Body of pancreas (tissue), 4 donors: Measurements from ENCODE around the gene MAP4K2.

Experiments
- POLR2A ChIP-seq, 3 donors: fragments of 450-650 bp; IDR thresholded peaks; one replicate each; pipeline ENCODE4 v1.6.1; 2016; ENCODE audit warnings: antibody characterized with exemption in 3 of 3, mild to moderate bottlenecking in 2 of 3
- TF ChIP-seq, protein P1 (sequence below), 7 experiments: fragments of 450-650 bp in 4 of 7; fragments of 200-600 bp in 3 of 7; sonication (generic) in 3 of 7; IDR thresholded peaks; one replicate each; pipeline ENCODE4 v1.5.1; 2016 to 2019; ENCODE audit warnings: antibody characterized with exemption in 7 of 7

DNA sequence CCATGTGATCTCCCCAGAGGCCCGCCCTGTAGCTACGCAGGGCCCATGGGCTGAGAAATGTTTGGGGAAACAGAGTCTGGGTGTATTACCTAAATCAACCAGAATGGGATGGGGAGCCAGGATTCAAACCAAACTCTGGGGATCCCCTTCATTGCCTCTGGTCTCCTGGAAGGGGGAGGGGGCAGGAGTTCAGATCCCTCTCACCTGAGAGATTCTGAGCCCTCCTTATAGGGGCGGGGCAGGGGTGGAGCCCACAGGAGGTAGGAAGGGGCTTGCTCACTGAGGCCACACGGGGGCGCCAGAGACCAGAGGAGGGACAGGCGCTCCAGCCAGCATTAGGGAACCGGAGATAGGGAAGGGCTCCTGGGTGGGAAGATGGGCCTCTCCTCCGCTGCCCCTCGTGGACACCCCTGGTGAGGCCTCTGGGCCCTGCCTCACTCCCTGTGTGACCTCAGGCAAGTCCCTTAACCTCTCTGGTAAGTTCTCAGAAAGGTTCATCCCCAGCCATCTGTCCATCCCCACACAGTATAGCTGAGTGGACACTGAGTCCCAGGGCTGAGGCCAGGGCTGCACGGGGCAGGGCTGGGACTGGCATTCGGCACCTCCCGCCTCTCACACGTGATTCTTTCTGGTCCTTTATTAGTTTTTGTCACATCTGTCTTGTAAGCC lies 44.1 kb upstream of the MAP4K2 start:
- TF ChIP-seq, protein P1, sequence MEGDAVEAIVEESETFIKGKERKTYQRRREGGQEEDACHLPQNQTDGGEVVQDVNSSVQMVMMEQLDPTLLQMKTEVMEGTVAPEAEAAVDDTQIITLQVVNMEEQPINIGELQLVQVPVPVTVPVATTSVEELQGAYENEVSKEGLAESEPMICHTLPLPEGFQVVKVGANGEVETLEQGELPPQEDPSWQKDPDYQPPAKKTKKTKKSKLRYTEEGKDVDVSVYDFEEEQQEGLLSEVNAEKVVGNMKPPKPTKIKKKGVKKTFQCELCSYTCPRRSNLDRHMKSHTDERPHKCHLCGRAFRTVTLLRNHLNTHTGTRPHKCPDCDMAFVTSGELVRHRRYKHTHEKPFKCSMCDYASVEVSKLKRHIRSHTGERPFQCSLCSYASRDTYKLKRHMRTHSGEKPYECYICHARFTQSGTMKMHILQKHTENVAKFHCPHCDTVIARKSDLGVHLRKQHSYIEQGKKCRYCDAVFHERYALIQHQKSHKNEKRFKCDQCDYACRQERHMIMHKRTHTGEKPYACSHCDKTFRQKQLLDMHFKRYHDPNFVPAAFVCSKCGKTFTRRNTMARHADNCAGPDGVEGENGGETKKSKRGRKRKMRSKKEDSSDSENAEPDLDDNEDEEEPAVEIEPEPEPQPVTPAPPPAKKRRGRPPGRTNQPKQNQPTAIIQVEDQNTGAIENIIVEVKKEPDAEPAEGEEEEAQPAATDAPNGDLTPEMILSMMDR (IDR thresholded peaks at IDR 0.05), result peak; percentile 95 to 99 (median 98)
- TF ChIP-seq POLR2A (IDR thresholded peaks at IDR 0.05), result no peak
